HG03175 (cell line): ENCODE results near the gene IFT20.
"Not testable (repeated sequence)": the region's sequence is repeated elsewhere in the genome, so short reads cannot be mapped to it uniquely, and the experiment has no call there.

Experiments
- ATAC-seq: cut with Tn5 transposase; IDR thresholded peaks from one replicate; pipeline ENCODE4 v1.9.1; 2021; ENCODE audit warnings: mild to moderate bottlenecking, moderate library complexity; ENCODE audit not compliant: unreplicated experiment

The IFT20 gene

DNA sequence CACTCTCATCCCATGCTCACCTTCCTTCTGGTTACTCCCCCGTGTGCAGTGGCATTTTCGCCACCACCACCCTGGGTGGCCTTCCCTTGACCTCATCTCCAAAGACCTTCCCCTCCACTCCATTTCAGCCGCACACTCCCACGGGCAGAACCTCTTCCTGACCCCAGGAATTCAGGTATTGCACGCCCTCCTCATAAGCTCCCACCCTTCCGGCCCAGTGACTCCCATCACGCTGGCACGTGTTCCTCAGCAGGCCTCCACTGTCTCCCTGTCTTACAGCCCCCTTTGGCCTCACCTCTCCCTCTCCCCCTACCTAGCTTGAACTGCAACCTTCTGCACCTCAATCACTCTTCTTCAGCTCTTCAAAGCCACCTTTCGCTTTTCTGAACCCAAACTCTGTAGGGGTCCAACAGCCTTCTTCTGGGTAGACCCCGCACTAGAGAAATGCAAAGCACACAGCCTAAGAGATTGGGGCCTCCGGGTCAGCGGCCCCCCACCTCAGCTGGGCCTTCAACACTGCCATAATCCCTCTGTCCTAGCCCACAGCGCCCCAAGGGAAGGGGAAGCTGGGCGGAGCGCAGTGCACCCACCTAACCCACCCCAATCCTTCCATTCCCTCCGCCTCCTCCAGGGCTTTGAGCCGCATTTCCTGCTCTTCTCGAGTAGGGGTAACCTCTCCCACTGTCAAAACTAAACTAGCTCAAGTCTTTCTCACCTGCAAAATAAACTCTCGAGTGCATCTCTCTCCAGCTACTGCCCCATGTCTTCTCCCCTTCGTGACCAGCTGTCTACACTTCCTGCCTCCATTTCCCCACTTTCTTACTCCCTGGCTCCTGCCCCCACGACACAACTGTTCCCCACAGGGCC lies 17.9 kb downstream of the IFT20 start:
- ATAC-seq = no peak

DNA sequence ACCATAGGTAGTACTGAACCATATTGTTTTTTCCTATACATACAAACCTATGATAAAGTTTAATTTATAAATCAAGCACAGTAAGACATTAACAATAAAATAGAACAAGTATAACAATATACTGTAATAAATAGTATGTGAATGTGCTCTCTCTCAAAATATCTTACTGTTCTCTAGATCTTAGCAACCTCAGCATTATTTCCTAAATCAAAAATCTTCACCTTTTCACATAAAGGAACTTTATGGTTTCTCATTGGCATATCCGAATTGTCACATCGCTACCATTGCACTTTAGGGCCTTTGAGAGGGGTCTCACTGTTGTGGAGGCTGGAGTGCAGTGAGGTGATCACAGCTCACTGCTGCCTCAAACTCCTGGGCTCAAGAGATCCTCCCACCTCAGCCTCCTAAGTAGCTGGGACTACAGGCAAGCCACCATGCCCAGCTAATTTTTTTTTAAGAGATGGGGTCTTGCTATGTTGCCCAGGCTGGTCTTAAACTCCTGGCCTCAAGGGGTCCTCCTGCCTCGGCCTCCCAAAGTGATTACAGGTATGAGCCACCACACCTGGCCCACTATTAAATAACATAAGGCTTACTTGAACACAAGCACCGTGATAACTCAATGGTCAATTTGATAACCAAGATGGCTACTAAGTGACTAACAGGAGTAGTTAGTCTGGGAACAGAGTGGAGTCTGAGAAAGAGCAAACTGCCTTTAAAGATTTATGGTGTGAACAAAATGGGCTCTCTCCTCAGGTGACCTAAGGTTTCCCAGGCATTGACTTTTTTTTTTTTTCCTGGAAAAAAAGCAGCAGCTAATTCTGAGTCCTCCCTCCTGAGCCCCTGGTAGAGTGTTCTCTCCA lies 19.2 kb downstream of the IFT20 start:
- no peak for ATAC-seq

GRCh38 chr17:28313841-28314240 lies 21.4 kb downstream of the IFT20 start:
- ATAC-seq = no peak

DNA sequence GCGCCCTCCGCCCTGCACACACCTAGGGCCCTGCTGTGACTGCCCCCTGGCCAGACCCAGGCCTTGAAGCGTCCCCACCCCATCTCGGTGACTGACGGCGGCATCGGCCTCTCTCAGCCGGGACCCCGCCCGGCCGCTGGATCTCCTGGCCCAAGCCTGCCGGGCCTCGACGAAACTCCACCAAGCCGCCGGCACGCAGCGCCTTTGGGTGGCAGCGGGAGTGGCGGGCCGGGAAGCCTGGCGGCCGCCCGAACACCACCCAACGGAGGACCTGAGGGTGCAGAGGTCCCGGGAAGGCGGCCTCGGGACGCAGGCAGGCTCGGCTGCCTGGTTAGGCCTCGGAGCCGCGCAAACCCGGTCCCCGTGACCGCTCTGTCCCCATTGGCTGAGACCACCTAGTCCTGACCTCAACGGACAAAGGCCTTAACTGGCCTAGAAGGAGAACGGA lies 28.3 kb downstream of the IFT20 start:
- no peak for ATAC-seq

DNA sequence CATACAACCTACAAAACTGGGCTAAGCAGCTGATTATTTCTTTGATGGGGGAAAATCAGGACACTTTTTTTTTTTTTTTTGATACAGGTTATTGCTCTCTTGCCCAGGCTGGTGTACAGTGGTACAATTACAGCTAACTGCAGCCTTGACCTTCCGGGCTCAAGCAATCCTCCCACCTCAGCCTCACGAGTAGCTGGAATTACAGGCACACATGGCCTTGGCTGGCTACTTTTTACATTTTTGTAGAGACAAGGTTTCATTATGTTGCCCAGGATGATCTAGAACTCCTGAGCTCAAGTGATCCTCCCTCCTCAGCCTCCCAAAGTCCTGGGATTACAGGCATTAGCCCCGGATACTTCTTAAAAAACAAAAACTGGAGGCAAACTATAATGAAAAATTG lies 36.8 kb downstream of the IFT20 start:
- no peak for ATAC-seq

DNA sequence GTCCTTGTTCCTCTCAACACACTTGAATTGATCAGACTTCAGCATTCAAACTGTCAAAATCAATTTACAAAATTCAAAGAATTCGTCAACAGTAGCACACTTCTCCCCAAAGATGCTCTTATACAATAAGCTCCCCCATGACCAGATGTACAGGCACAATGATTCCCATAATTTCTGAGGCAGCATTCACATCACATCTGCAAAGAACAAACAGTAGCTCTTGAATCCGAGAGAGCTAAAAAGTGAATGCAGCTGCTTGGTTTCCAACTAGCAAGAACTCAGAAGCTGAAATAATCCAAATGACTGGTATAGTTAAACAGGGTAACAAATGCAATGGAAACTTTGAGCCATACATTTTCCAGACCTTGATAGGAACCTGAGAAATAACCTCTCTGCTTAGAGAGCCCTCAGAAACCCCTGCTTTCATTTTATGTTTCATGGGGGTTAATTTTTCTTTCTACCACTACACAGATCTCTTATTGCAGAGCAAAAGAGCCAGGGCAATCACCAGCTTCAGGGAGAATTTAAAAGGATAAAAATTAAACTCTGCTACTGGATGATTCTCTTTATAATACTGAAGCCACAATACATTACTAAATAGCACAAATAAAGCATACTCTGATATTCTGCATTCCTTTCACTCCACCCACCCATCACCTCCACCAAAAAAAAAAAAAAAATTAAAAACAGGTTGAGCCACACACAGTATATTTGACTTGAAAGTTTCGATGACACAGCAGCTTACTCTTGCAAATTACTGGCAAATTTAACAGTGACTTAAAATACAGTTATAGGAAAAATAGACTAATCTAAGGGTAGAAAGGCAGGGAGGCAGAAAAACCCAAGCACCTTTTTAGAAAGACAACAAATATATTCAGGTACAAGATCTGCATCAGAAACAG lies 39.3 kb downstream of the IFT20 start:
- ATAC-seq = no peak

GRCh38 chr17:28293994-28294393 lies 41.3 kb downstream of the IFT20 start:
- ATAC-seq = no peak

DNA sequence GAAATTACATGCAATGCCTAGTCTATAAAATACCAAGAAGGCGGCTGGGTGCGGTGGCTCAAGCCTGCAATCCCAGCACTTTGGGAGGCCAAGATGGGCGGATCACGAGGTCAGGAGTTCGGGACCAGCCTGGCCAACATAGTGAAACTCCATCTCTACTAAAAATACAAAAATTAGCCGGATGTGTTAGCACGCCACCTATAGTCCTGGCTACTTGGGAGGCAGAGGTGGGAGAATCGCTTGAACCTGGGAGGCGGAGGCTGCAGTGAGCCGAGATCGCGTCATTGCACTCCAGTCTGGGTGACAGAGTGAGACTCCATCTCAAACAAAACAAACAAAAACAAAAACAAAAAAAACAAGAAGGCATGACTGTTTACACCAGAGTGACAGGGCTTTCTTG lies 42.4 kb downstream of the IFT20 start:
- ATAC-seq = not testable (repeated sequence)

DNA sequence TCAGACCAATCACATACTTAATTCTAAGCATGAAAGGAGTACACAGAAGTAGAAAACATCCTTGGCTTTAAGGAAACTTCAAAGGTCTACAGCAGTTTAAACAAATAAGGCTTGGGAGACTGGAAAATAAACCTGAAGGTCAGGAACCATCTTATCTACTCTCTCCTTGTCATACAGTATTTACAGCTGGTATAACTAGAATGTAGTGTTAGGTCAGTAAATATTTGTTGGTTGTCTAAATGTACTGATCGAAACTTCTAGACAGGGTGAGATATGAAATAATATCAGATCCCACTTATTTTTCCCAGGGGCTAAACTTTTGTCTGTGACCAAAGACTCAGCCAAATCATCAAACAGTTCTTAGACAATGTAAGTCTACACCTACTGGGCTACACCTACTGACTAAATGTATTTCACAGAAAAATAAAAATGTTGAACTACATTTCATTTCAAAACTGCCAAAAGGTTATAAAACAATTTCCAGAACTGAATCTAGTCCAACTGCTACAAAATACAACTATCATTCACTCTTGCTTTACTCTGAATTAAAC lies 43.4 kb downstream of the IFT20 start:
- no peak for ATAC-seq

GRCh38 chr17:28290703-28291102 lies 44.6 kb downstream of the IFT20 start:
- no peak for ATAC-seq

- ATAC-seq = no peak
These were observed 49.3 kb downstream of the IFT20 start for GRCh38 chr17:28285965-28286364.

DNA sequence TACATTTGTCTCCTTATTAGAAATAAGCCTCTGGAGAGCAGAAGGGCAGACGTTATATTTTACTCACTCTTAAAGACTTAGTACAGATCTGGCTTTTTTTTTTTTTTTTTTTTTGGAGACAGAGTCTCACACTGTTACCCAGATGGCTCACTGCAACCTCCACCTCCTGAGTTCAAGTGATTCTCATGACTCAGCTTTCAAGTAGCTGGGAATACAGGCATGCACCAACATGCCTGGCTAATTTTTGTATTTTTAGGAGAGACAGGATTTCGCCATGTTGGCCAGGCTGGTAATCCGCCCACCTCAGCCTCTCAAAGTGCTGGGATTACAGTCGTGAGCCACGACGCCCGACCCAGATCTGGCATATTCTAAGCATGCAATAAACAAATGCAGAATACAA lies 52.7 kb downstream of the IFT20 start:
- ATAC-seq = no peak

DNA sequence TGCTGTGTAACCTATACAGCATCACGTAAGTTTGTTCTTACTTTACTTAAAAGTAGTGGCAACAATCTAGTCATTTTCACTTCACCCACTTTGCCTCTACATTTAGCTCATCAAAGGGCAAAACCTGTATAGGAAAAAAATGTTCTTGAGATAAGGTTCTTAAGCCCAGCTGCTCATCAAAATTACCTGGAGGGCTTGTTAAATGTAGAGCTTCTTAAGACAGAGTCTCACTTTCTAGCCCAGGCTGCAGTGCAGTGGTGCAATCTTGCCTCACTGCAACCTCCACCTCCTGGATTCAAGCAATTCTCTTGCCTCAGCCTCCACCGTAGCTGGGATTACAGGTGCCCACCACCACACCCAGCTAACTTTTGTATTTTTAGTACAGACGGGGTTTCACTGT lies 54.4 kb downstream of the IFT20 start:
- ATAC-seq = no peak

- ATAC-seq = no peak
These were observed 55.9 kb downstream of the IFT20 start for GRCh38 chr17:28279411-28279810.
